GM18868 (cell line): ENCODE results near the gene TRIM4.
A peak's percentile ranks its signal among the peaks of the same experiment; 100 is the strongest.
"Not testable (repeated sequence)": the region's sequence is repeated elsewhere in the genome, so short reads cannot be mapped to it uniquely, and the experiment has no call there.

Source experiments
- ATAC-seq: cut with Tn5 transposase; IDR thresholded peaks from one replicate; pipeline ENCODE4 v1.9.1; 2021; ENCODE audit warnings: mild to moderate bottlenecking, moderate library complexity; ENCODE audit not compliant: unreplicated experiment

The TRIM4 gene, protein sequence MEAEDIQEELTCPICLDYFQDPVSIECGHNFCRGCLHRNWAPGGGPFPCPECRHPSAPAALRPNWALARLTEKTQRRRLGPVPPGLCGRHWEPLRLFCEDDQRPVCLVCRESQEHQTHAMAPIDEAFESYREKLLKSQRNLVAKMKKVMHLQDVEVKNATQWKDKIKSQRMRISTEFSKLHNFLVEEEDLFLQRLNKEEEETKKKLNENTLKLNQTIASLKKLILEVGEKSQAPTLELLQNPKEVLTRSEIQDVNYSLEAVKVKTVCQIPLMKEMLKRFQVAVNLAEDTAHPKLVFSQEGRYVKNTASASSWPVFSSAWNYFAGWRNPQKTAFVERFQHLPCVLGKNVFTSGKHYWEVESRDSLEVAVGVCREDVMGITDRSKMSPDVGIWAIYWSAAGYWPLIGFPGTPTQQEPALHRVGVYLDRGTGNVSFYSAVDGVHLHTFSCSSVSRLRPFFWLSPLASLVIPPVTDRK

DNA sequence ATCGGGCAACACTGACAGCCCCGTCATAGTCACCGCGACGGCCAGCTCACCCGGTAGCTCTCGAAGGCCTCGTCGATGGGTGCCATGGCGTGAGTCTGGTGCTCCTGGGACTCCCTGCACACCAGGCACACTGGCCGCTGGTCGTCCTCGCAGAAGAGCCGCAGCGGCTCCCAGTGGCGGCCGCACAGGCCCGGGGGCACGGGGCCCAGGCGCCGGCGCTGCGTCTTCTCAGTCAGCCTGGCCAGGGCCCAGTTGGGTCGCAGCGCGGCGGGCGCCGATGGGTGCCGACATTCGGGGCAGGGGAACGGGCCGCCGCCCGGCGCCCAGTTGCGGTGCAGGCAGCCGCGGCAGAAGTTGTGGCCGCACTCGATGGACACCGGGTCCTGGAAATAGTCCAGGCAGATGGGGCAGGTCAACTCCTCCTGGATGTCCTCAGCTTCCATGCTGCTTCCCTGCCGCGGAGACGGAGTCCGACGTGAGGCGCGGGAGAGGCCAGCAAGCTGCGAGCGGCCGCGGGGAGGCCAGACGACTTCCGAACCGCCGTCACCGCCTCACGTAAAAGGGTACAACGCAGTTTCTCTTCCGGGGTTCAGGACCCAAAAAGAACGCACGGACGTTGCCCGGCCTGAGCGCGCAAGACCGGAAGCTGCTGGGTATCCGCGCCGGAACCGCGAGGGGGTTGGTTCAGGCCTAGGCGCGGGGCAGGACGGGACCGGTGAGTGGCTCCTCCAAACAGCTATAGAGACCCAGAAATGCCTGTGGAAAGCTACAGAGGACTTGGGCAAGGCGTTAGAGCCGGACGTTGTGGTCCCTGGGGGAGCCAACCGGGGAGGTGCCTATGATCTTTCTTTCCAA is at the start of gene TRIM4:
TSS of gene TRIM4 (minus strand) at position 572 of the 855 bp plus-strand sequence. CDS start at position 443, 129 bp downstream.
- peak; percentile 97 for ATAC-seq

DNA sequence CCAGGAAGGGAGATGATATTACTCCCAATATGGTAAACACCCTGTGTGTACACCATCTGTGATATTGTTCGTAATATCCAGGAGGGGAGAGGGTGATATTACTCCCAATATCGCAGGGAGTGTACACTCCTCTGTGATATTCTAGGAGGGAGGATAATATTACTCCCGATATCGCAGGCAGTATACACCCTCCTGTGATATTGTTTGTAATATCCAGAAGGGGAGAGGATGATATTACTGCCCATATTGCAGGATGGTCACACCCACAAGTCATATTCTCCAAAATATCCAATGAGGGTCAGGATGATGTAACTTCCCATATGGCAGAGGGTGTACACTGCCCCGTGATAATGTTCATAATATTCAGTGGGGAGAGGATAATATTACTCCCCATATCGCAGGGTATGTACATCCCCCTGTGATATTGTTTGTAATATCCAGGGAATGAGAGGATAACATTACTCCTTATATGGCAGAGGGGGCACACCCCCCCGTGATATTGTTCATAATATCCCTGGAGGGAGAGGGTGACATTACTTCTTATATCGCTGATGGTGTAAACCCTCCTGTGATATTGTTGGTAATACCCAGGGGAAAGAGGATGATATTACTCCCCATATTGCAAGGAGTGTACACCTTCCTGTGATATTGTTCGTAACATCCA is 39.4 kb upstream of the TRIM4 start:
- ATAC-seq, result no peak

DNA sequence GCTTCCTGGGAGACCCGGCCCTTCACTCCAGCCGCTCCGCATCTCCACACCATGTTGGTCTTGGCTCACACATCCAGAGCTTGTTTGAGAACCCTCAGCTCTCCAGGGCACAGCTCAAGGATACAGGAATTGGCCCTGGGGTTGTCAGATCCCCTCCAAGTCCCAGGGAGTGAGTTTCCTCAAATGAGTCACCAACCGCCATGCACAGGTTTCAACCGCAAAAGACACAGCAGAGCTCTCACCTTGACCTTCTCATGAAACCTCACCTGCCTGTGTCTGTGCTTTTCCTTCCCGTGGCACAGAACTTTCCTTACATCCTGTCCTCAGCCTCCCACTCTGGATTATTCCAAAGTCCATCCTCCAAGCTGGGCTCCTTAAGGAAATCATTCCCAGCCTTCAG is 35.9 kb upstream of the TRIM4 start:
- ATAC-seq, result no peak

DNA sequence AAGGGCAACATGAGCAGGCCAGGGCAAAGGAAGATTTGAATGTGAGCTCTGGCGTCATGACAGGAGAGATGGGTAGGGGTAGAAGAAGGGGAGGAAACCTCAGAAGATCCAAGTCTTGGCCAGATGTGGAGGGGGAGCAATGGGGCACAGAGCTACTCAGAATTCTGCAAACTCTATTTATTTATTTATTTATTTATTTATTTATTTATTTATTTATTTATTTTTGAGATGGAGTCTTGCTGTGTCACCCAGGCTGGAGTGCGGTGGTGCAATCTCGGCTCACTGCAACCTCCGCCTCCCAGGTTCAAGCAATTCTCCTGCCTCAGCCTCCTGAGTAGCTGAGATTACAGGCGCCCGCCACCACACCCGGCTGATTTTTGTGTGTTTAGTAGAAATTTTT is 35.3 kb upstream of the TRIM4 start:
- not testable (repeated sequence) for ATAC-seq

DNA sequence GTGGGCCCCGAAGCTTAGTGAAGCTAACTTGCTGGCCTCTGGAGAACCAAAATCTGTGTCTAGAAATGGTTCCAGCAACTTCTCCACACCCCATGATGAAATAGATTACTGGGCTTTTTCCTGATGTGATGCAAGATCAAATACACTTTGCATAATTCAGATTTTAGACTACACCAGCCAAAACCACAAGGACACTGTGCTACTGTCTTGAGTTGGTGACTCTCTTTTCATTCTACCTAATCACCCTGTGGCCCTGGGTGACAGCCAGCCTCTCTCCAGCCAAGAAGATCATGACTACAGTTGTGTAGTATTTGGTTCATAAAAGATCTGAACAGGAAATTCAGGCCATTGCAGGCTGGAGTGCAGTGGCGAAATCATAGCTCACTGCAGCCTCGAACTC is 34.3 kb upstream of the TRIM4 start:
- ATAC-seq, result no peak

DNA sequence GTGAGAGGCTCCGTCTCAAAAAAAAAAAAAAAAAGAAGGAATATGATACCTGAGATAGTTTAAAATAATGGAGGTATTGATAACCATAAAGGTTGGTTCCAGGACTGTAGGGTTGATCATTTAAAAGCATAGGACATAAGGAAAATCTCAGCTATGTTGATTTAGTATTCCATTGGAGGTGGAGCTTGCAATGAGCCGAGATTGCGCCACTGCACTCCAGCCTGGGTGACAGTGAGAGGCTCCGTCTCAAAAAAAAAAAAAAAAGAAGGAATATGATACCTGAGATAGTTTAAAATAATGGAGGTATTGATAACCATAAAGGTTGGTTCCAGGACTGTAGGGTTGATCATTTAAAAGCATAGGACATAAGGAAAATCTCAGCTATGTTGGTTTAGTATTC is 33.3 kb upstream of the TRIM4 start:
- ATAC-seq, result not testable (repeated sequence)

DNA sequence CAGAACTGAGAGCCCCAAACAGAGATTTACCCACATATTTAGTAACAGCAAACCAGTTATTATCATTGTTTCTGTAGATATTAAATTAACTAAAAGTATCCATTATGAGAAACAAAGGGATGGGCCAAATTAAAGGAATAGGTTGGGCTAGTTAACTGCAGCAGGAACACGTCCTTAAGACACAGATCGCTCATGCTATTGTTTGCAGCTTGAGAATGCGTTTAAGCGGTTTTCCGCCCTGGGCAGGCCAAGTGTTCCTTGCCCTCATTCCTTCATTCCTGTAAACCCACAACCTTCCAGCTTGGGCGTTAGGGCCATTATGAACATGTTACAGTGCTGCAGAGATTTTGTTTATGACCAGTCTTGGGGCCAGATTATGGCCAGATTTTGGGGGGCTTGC is 31.5 kb upstream of the TRIM4 start:
- ATAC-seq, result not testable (repeated sequence)

DNA sequence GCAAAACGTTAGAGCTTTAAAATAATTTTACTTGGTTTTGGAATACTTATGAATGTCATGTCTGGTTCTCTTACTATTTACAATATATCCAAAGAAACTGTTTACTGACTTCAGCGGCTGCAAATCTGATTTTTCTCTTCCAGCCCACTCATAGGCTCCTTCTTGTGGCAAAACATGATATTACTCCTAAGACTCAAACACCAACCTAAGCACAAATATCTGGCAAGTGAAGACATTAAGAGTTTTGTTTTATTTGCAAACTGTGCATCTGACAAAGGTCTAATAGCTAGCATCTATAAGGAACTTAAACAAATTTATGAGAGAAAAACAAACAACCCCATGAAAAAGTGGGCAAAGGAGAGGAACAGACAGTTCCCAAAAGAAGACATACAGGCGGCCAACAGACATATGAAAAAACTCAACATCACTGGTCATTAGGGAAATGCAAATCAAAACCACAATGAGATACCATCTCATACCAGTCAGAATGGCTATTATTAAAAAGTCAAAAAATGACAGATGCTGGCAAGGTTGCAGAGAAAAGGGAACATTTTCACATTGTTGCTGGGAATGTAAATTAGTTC is 30.4 kb upstream of the TRIM4 start:
- no peak for ATAC-seq

DNA sequence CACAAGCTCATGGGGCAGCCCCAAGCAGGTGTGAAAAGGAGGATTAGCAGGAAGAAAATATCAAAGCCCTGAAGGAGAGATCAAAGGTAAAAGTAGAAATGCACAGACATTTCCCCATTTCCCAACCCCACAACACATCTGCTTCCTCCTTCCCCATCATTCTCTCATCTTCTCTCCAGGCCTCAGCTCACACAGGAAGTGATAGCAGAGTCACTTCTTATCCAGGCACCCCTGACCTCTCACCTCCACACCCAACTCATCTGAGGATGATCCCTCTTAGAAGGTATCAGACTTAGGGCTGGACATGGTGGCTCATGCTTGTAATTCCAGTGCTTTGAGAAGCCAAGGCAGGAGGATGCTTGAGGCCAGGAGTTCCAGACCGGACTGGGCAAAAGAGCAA is 28.3 kb upstream of the TRIM4 start:
- no peak for ATAC-seq

DNA sequence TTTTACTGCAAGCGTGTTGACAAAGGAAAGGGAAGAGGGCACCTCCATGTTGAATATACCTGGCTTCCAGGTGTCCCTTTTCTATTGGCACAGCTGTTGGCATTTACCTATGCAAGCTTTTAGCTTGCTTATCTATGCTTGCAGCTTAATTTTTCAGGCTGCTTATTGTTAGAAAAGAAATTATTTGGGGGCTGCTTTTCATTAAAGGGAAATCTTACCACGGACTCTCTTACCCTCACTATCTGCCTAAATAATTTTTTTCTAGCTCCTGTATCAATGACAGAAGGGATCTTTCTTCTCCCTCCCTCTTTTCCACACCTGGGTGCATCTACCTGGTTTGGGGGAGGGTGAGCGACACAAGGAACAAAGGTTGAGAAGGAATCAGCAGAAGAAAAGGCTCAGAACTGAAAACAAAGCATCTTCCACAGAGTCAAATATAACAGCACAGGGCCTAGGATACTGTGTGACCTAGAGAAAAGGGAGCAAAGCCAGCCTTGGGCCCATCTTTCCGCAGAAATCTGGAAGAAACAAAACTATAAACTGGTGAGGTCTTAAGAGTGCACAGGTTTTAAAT is 25.3 kb upstream of the TRIM4 start:
- ATAC-seq, result no peak

DNA sequence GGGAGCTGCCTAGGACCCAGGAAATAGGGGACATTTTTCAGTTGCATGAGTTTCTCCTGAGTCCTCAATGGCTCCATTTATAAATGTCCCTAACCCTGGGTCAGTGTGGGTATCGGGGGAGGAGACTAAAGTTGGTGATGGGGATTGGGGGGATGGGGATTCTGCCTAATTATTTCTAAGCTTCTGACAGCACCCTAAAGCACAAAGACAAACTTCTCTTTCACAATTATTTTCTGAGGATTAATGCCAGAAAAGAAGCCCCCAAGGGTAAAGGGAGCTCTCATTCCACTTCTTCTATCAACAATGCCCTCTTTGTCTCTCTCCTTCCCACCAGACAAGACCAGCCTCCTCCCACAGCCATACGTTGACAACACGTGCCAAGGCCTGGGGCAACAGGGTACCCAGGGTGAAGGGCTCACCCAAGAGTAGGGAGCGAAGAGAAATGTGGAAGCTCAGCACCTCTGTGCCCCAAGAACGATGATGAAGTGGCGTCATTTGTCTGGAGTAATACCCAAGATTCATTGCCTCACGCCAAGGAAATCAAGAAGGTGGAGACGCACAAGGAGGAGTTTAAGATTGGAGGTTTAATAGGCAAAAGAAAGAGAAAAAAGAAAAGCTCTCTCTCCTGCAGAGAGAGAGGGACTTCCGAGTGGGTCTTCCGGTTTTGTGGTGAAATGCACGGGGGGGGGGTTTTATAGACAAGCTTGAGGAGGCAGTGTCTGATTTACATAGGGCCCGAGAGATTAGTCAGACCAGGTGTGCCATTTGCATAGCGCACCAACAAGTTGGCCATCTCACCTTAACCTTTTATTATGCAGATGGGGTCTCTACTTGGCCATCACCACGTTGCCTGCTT is 24.5 kb upstream of the TRIM4 start:
- ATAC-seq, result no peak

DNA sequence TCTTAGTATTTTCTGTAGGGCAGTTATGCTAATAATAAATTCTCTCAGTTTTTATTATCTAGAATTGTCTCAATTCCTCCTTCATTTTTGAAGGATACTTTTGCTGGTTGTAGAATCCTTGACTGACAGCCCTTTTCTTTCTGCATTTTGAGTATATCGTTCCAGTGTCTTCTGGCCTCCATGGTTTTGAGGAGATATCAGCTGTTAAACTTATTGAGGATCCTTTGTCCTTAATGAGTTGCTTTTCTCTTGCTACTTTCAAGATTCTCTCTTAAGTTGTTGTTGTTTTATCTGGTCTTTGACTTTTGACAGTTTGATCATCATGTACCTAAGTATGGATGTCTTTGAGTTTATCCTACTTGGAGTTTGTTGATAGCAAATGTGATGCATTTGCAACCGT is 19.0 kb upstream of the TRIM4 start:
- ATAC-seq, result no peak

DNA sequence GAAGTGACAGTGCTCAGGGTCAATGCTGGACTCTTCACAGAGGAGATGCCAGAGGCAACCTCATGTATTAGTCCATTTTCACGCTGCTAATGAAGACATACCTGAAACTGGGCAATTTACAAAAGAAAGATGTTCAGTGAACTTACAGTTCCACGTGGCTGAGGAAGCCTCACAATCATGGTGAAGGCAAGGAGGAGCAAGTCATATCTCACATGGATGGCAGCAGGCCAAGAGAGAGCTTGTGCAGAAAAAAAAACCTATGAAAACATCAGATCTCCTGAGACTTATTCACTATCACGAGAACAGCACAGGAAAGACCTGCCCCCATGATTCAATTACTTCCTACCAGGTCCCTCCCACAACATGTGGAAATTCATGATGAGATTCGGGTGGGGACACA is 15.7 kb upstream of the TRIM4 start:
- ATAC-seq, result not testable (repeated sequence)

DNA sequence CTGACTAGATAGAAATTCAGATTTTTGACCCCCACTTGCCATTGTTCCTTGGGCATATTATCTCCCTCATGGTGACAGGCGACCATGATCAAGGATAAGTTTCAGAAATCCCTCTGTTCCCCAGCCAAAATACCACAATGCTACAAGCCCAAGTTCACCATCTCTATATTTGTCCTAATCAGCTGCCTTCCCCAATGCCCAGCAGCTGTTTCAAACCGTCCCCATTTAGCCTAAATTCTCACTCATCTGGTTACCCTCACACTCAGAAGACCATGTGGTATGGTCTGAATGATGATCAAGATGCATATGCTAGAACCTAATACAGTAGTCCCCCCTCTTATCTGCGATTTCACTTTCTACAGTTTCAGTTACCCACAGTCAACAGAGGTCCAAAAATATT is 11.0 kb upstream of the TRIM4 start:
- ATAC-seq, result no peak

DNA sequence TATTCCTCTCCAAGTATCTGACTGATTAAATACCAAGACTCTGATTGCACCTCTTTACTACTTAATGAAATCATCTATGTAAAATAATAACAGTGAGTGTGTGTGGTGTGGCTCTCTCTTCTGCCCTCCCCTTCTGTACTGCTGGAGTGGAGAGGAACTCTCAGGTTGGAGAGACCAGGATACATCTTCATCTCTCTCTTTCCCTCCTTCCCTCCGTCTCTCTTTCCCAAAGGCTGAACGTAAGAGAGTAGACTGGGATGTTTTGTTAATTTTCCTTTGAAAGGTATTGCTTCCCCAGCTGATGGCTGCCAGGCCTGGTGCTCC is 10.4 kb upstream of the TRIM4 start:
- no peak for ATAC-seq

DNA sequence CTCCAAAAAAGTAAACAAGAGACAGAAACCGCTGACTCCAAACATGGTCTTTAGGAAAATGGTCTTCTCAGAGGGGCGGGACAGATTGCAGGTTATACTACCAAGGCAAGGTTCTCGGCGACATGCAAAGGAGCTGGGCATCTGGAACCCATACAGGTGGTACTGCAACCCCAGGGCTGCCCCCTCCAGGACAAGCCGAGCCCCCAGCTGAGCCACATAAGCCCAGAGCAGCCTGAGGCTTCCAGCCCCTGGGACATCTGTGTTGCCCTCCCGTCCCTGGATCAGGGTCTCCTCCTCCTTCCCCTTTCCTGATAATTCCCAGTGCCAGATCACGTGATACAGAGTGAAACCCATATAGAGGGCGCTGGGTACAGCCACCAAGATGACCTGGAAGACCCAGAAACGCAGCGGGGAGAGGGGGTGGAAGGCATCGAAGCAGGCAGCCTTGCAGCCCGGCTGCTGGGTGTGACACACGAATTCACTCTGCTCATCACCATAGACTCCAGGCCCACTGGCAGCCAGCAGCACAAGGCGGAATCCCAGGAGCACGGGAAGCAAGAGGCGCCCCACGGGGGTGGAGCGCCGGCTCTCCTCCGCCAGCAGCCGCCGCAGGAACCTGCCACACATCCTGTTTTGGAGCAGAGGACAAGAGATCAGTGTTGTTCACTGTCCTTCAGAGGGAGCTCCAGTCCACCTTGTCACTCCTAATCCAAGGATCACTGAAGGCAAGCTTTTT is 9.8 kb upstream of the TRIM4 start, which contains the start of gene GJC3:
TSS of gene GJC3 (minus strand) at position 627 of the 736 bp plus-strand sequence. CDS start at position 627, 0 bp downstream.
- no peak for ATAC-seq

DNA sequence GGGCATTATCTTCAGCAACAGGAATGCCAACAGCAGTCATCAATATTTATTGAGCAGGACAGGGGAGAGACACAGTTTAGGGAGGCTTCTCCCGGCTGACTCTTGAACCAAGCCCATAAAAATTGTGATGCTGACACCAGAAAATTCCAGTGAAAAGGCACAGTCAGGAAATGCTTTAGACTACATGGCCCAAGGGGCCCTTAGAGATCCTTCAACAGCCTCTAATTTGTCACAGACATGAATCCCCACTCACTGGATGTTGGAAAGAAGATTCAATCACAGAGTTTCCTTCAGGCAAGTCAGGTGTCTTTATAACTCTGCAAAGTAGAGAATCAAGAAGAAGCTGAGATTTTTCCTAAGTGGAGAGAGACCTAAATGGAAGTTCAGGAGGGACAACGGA is 8.9 kb upstream of the TRIM4 start:
- ATAC-seq, result no peak

DNA sequence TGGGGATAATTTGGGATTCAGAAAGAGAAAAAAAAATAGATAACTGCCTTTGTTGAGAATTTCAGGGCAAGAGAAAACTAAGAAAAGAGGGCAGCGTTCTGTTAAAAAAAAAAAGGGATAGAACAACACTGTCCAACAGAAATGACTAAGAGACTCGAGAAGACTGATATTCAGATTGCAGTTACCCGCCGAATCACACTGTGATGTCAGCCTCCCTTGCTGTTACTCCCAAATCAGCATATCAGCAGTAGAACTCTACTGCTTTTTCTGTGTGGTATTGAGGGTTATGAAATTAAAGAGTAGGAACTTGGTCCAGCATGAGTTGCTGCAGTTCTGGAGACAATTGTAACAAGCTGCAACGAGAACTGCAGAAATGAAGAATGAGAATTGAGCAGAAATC is 8.2 kb upstream of the TRIM4 start:
- ATAC-seq, result no peak

DNA sequence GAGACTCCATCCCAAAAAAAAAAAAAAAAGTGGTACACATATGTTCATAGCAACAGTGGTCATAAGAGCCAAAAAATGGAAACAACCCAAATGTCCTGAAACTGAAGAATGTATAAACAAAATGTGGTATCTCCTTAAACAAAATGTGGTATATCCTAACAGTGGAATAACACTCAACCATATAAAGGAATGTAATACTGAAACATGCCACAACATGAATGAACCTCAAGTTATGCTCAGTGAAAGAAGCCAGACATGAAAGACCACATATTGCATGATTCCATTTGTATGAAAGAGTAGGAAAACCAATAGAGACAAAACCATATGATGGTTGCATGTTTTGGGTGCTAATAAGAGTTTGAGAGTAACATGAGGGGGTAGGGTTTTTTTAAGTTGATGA is 7.0 kb upstream of the TRIM4 start:
- no peak for ATAC-seq
